Fibroblast of lung (primary cell): ENCODE data around the gene WDFY1. TPM values are rescaled to one million over a fixed set of nuclear protein-coding genes. Genes with fewer than 3 reads are reported as not detected.

Source experiments
- DNase-seq, 2 donors: peaks; one replicate each; pipeline versions ENCODE4 v3.0.0 to v3.0.0-alpha.2; 2010; ENCODE audit warnings: low read depth in 2 of 2
- H2AFZ ChIP-seq: 2 replicates; pipeline ENCODE4 v1.5.1; 2012; ENCODE audit warnings: low read length, control low read depth, inconsistent platforms
- H3K27ac ChIP-seq: 2 replicates; pipeline ENCODE4 v1.5.1; 2011; ENCODE audit warnings: low read length, control low read depth; ENCODE audit not compliant: insufficient read depth
- H3K27me3 ChIP-seq: 2 replicates; pipeline ENCODE4 v1.5.1; 2011; ENCODE audit warnings: mild to moderate bottlenecking, low read length; ENCODE audit not compliant: control insufficient read depth, insufficient read depth
- H3K36me3 ChIP-seq: 2 replicates; pipeline ENCODE4 v1.5.1; 2011; ENCODE audit warnings: low read length; ENCODE audit not compliant: control insufficient read depth, insufficient read depth
- H3K4me1 ChIP-seq: 2 replicates; pipeline ENCODE4 v1.5.1; 2011; ENCODE audit warnings: low read length; ENCODE audit not compliant: control insufficient read depth, insufficient read depth; ENCODE audit errors: extremely low read depth
- H3K4me2 ChIP-seq: 2 replicates; pipeline ENCODE4 v1.5.1; 2011; ENCODE audit warnings: low read length, control low read depth; ENCODE audit not compliant: insufficient read depth; ENCODE audit errors: extremely low read depth
- H3K4me3 ChIP-seq, 4 experiments: fragments of 200-600 bp in 1 of 4; sonication (generic) in 1 of 4; replicated peaks in 1 of 4; 2 replicates each; pipeline ENCODE4 v1.5.1; 2011 to 2016; ENCODE audit warnings: low read length in 4 of 4, low read depth in 3 of 4, mild to moderate bottlenecking in 3 of 4, control low read depth in 2 of 4, inconsistent platforms in 1 of 4, mixed read lengths in 1 of 4; ENCODE audit not compliant: insufficient read depth in 1 of 4; ENCODE audit errors: control extremely low read depth in 1 of 4
- H3K79me2 ChIP-seq: 2 replicates; pipeline ENCODE4 v1.5.1; 2012; ENCODE audit warnings: mild to moderate bottlenecking, low read length, inconsistent platforms; ENCODE audit not compliant: control insufficient read depth, insufficient read depth
- H3K9ac ChIP-seq: 2 replicates; pipeline ENCODE4 v1.5.1; 2011; ENCODE audit warnings: mild to moderate bottlenecking, low read length, control low read depth; ENCODE audit not compliant: insufficient read depth
- H3K9me3 ChIP-seq: 2 replicates; pipeline ENCODE4 v1.5.1; 2012; ENCODE audit warnings: low read depth, low read length; ENCODE audit not compliant: control insufficient read depth, insufficient read depth
- H4K20me1 ChIP-seq: 2 replicates; pipeline ENCODE4 v1.5.1; 2011; ENCODE audit warnings: low read length; ENCODE audit not compliant: control insufficient read depth, insufficient read depth; ENCODE audit errors: extremely low read depth
- CTCF ChIP-seq, 2 donors: IDR thresholded peaks in 1 of 2; conservative IDR thresholded peaks in 1 of 2; 1 replicate in 1 of 2; 2 replicates in 1 of 2; pipeline ENCODE4 v1.5.1; 2011 to 2012; ENCODE audit warnings: low read length in 2 of 2, control low read depth in 1 of 2, inconsistent platforms in 1 of 2, low read depth in 1 of 2, mild to moderate bottlenecking in 1 of 2
- EZH2 ChIP-seq: IDR thresholded peaks from 2 replicates; pipeline ENCODE4 v1.5.1; 2012; ENCODE audit warnings: low read length, control low read depth, mild to moderate bottlenecking; ENCODE audit errors: missing control alignments
- polyA plus RNA-seq, 2 donors: library from polyadenylated mRNA; depleted of rRNA in 1 of 2; stranded (reverse) in 1 of 2; unstranded in 1 of 2; fragments of >200 nt; gene quantifications; 2 replicates each; pipeline ENCODE4 v1.2.1, GENCODE V29; 2011 to 2012; ENCODE audit warnings: missing spikeins in 1 of 2
- total RNA-seq: library from RNA; depleted of rRNA; stranded (reverse); fragments of >200 nt; gene quantifications from 2 replicates; pipeline ENCODE4 v1.2.1, GENCODE V29; 2014

Gene WDFY1
- total and polyA plus RNA-seq, 2 donors (not counting 1 experiment from before 2014, with no cell fraction given), result 79.1 to 156 TPM

GRCh38 chr2:223865124-223865523 lies 80.0 kb downstream of the WDFY1 start:
- no peak for DNase-seq
- H2AFZ ChIP-seq, result no peak overlapping the region
- no peak overlapping the region for H3K9ac ChIP-seq
- H4K20me1 ChIP-seq, result no peaks in the 10 kb centered on the region
- TF ChIP-seq EZH2, result no peak
- TF ChIP-seq CTCF (conservative IDR thresholded peaks at IDR 0.05 in 1 of 2, IDR thresholded peaks at IDR 0.05 in 1 of 2; ENCODE audit: low read depth in 1 of 2, low read length in 2 of 2), result no peak
- no peak overlapping the region for H3K4me2 ChIP-seq
- no peak overlapping the region for H3K4me3 ChIP-seq
- peaks cover 2% of the 10 kb centered on the region for H3K4me1 ChIP-seq
- H3K9me3 ChIP-seq, result no peaks in the 10 kb centered on the region
- H3K27ac ChIP-seq, result no peak overlapping the region
- no peaks in the 10 kb centered on the region for H3K36me3 ChIP-seq
- H3K79me2 ChIP-seq, result no peaks in the 10 kb centered on the region
- no peaks in the 10 kb centered on the region for H3K27me3 ChIP-seq

DNA sequence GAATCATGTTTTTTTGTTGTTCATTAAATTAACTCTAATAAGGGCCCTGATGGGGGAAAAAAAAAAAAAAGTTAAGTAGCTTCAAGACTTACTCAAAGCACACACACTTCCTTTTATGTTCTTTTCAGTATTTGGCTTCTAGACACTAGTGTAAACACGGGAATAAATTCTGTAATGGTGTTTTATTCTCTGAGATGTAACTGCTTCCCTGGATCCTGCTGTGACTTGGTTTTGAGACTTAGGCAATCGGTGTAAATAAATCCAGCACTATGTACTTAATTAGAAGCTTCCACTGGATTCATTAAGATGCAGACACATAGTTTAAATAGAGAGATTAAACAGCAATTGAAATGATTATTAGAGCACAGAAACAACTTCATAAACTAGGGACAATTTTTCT lies 81.6 kb downstream of the WDFY1 start:
- H3K27ac ChIP-seq, result no peak overlapping the region
- no peaks in the 10 kb centered on the region for H3K27me3 ChIP-seq
- no peaks in the 10 kb centered on the region for H3K79me2 ChIP-seq
- H3K4me1 ChIP-seq, result peaks cover 2% of the 10 kb centered on the region
- H2AFZ ChIP-seq, result no peak overlapping the region
- H3K36me3 ChIP-seq, result no peaks in the 10 kb centered on the region
- H3K9me3 ChIP-seq, result no peaks in the 10 kb centered on the region
- H3K4me3 ChIP-seq, result no peak overlapping the region
- TF ChIP-seq EZH2 (no peak), CTCF (conservative IDR thresholded peaks at IDR 0.05 in 1 of 2, IDR thresholded peaks at IDR 0.05 in 1 of 2; ENCODE audit: low read depth in 1 of 2, low read length in 2 of 2) (no peak)
- no peaks in the 10 kb centered on the region for H4K20me1 ChIP-seq
- DNase-seq, result no peak
- H3K9ac ChIP-seq, result no peak overlapping the region
- H3K4me2 ChIP-seq, result no peak overlapping the region

- Histone ChIP-seq H3K27me3 (no peaks in the 10 kb centered on the region), H3K4me3 (no peak overlapping the region), H3K9ac (no peak overlapping the region), H4K20me1 (no peaks in the 10 kb centered on the region), H3K4me2 (no peak overlapping the region), H3K4me1 (peaks cover 2% of the 10 kb centered on the region), H2AFZ (no peak overlapping the region), H3K9me3 (no peaks in the 10 kb centered on the region), H3K79me2 (no peaks in the 10 kb centered on the region), H3K36me3 (no peaks in the 10 kb centered on the region), H3K27ac (no peak overlapping the region)
- peak in 1 of 2 donors; percentile 15 for TF ChIP-seq CTCF (conservative IDR thresholded peaks at IDR 0.05 in 1 of 2, IDR thresholded peaks at IDR 0.05 in 1 of 2; ENCODE audit: low read depth in 1 of 2, low read length in 2 of 2)
- TF ChIP-seq EZH2, result no peak
- DNase-seq, result peak; percentile 80
Observed at GRCh38 chr2:223860809-223861738, 84.1 kb downstream of the WDFY1 start.
